Measurements from ENCODE around the gene TOMM34. TPM values are rescaled to one million over a fixed set of nuclear protein-coding genes. Genes with fewer than 3 reads are reported as not detected.

The TOMM34 gene
- total and polyA plus RNA-seq, 2 experiments from 2014 or later = 63.4 to 63.8 TPM

GRCh38 chr20:44918761-44919160 lies 41.4 kb downstream of the TOMM34 start:
- H4K20me1 ChIP-seq (ENCODE audit: insufficient read depth) = no peaks in the 10 kb centered on the region
- H3K4me1 ChIP-seq (ENCODE audit: insufficient read depth) = no peaks in the 10 kb centered on the region
- H3K36me3 ChIP-seq (ENCODE audit: low read depth) = no peaks in the 10 kb centered on the region
- no peak for TF ChIP-seq EZH2phosphoT487 (IDR thresholded peaks at IDR 0.05; ENCODE audit: insufficient read depth, low read depth)
- no peak for TF ChIP-seq EZH2 (IDR thresholded peaks at IDR 0.05; ENCODE audit: insufficient read depth, poor library complexity, severe bottlenecking)
- in situ Hi-C loops (cut with MboI) = no loop called here
- no peaks in the 10 kb centered on the region for H3K79me2 ChIP-seq (ENCODE audit: insufficient read depth)
- H3K9ac ChIP-seq = no peak overlapping the region
- H2AFZ ChIP-seq = no peak overlapping the region
- no peak for DNase-seq
- H3K27me3 ChIP-seq (replicated peaks; ENCODE audit: insufficient read depth) = no peaks in the 10 kb centered on the region
- no peaks in the 10 kb centered on the region for H3K9me3 ChIP-seq (ENCODE audit: low read depth)
- WGBS, 2 experiments (ENCODE audit: low coverage in 1 of 2, low lambda C conversion rate in 2 of 2, missing lambda C conversion rate in 2 of 2) = 90 to 93% methylated on average over 8 to 10 of the region's 10 CpGs
- H3F3A ChIP-seq (ENCODE audit: insufficient read depth) = no peaks in the 10 kb centered on the region
- H3K4me2 ChIP-seq (ENCODE audit: unreplicated experiment) = no peak overlapping the region
- no peaks in the 10 kb centered on the region for H3K9me2 ChIP-seq (ENCODE audit: insufficient read depth)
- no peak overlapping the region for H3K4me3 ChIP-seq
- H3K27ac ChIP-seq = no peak overlapping the region

GRCh38 chr20:44918342-44918741 lies 41.9 kb downstream of the TOMM34 start:
- Histone ChIP-seq H3K27ac (no peak overlapping the region), H3K4me3 (no peak overlapping the region), H3K79me2 (ENCODE audit: insufficient read depth) (no peaks in the 10 kb centered on the region), H4K20me1 (ENCODE audit: insufficient read depth) (no peaks in the 10 kb centered on the region), H3K9me2 (ENCODE audit: insufficient read depth) (no peaks in the 10 kb centered on the region), H3K4me1 (ENCODE audit: insufficient read depth) (no peaks in the 10 kb centered on the region), H3K4me2 (ENCODE audit: unreplicated experiment) (no peak overlapping the region), H3K9ac (no peak overlapping the region), H3K9me3 (ENCODE audit: low read depth) (no peaks in the 10 kb centered on the region), H3K36me3 (ENCODE audit: low read depth) (no peaks in the 10 kb centered on the region), H2AFZ (no peak overlapping the region), H3F3A (ENCODE audit: insufficient read depth) (no peaks in the 10 kb centered on the region), H3K27me3 (replicated peaks; ENCODE audit: insufficient read depth) (no peaks in the 10 kb centered on the region)
- TF ChIP-seq EZH2phosphoT487 (IDR thresholded peaks at IDR 0.05; ENCODE audit: insufficient read depth, low read depth) (no peak), EZH2 (IDR thresholded peaks at IDR 0.05; ENCODE audit: insufficient read depth, poor library complexity, severe bottlenecking) (no peak)
- in situ Hi-C loops (cut with MboI) = no loop called here
- 96 to 98% methylated on average over 3 of the region's 3 CpGs for WGBS, 2 experiments (ENCODE audit: low coverage in 1 of 2, low lambda C conversion rate in 2 of 2, missing lambda C conversion rate in 2 of 2)
- no peak for DNase-seq

GRCh38 chr20:44917399-44917798 lies 42.8 kb downstream of the TOMM34 start:
- no peak overlapping the region for H3K9ac ChIP-seq
- no peaks in the 10 kb centered on the region for H3K27me3 ChIP-seq (replicated peaks; ENCODE audit: insufficient read depth)
- H3K4me1 ChIP-seq (ENCODE audit: insufficient read depth) = no peaks in the 10 kb centered on the region
- H3K27ac ChIP-seq = no peak overlapping the region
- 90 to 94% methylated on average over 2 of the region's 2 CpGs for WGBS, 2 experiments (ENCODE audit: low coverage in 1 of 2, low lambda C conversion rate in 2 of 2, missing lambda C conversion rate in 2 of 2)
- H3K36me3 ChIP-seq (ENCODE audit: low read depth) = no peaks in the 10 kb centered on the region
- no peaks in the 10 kb centered on the region for H3K9me3 ChIP-seq (ENCODE audit: low read depth)
- no peak for TF ChIP-seq EZH2phosphoT487 (IDR thresholded peaks at IDR 0.05; ENCODE audit: insufficient read depth, low read depth)
- no peak for TF ChIP-seq EZH2 (IDR thresholded peaks at IDR 0.05; ENCODE audit: insufficient read depth, poor library complexity, severe bottlenecking)
- H3K9me2 ChIP-seq (ENCODE audit: insufficient read depth) = no peaks in the 10 kb centered on the region
- no peaks in the 10 kb centered on the region for H3F3A ChIP-seq (ENCODE audit: insufficient read depth)
- H4K20me1 ChIP-seq (ENCODE audit: insufficient read depth) = no peaks in the 10 kb centered on the region
- no peaks in the 10 kb centered on the region for H3K79me2 ChIP-seq (ENCODE audit: insufficient read depth)
- in situ Hi-C loops (cut with MboI) = no loop called here
- no peak for DNase-seq
- no peak overlapping the region for H2AFZ ChIP-seq
- H3K4me2 ChIP-seq (ENCODE audit: unreplicated experiment) = no peak overlapping the region
- no peak overlapping the region for H3K4me3 ChIP-seq

DNA sequence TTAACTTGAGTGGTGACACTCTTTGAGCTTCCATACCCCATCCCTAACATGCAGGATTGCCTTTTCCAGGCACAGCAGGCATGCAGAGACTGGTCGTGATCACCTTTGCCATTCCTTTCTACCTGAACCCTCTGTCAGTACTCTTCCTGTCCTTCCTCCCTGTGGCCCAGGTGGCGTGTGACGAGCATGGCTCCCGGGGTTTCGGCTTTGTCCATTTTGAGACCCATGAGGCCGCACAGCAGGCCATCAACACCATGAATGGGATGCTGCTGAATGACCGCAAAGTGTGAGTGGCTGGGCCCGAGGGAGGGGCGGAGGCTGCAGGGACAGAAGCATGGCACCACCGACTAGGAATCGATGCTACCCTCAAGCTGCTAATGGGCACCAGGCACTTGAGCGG lies 43.6 kb downstream of the TOMM34 start:
- Histone ChIP-seq H3K27me3 (replicated peaks; ENCODE audit: insufficient read depth) (no peaks in the 10 kb centered on the region), H3K4me2 (ENCODE audit: unreplicated experiment) (no peak overlapping the region), H2AFZ (no peak overlapping the region), H3F3A (ENCODE audit: insufficient read depth) (no peaks in the 10 kb centered on the region), H4K20me1 (ENCODE audit: insufficient read depth) (no peaks in the 10 kb centered on the region), H3K4me3 (no peak overlapping the region), H3K9me3 (ENCODE audit: low read depth) (no peaks in the 10 kb centered on the region), H3K9ac (no peak overlapping the region), H3K79me2 (ENCODE audit: insufficient read depth) (0 out of 2 replicates have a peak, but pooled peaks cover 3% of the 10 kb centered on the region), H3K4me1 (ENCODE audit: insufficient read depth) (no peaks in the 10 kb centered on the region), H3K27ac (no peak overlapping the region), H3K9me2 (ENCODE audit: insufficient read depth) (no peaks in the 10 kb centered on the region), H3K36me3 (ENCODE audit: low read depth) (no peaks in the 10 kb centered on the region)
- no peak for DNase-seq
- 93 to 94% methylated on average over 12 of the region's 12 CpGs for WGBS, 2 experiments (ENCODE audit: low coverage in 1 of 2, low lambda C conversion rate in 2 of 2, missing lambda C conversion rate in 2 of 2)
- TF ChIP-seq EZH2phosphoT487 (IDR thresholded peaks at IDR 0.05; ENCODE audit: insufficient read depth, low read depth) (no peak), EZH2 (IDR thresholded peaks at IDR 0.05; ENCODE audit: insufficient read depth, poor library complexity, severe bottlenecking) (no peak)
- in situ Hi-C loops (cut with MboI) = no loop called here

DNA sequence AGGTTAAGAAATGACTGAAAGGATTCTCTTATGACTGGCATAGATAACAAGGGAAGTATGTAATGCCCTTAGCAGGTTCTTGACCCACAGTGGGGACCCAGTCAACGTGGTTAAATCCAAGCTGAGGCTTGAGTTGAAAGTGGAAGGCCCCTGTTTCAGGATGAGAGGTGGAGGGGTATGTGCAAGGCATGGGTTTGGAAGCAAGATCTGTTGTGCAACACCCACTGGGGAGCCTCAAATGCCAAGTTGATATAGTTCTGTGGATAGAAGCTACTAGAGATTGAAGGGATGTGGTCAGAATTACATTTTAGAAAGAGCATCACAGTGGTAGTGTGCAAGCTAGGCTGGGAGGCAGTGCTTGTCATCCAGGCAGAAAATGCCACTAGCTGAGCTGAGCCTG lies 45.3 kb downstream of the TOMM34 start:
- in situ Hi-C loops (cut with MboI) = no loop called here
- H3K9me2 ChIP-seq (ENCODE audit: insufficient read depth) = no peaks in the 10 kb centered on the region
- 0 out of 2 replicates have a peak, but pooled peaks cover 5% of the 10 kb centered on the region for H3K79me2 ChIP-seq (ENCODE audit: insufficient read depth)
- no peaks in the 10 kb centered on the region for H3F3A ChIP-seq (ENCODE audit: insufficient read depth)
- H2AFZ ChIP-seq = no peak overlapping the region
- no peak for DNase-seq
- H3K9ac ChIP-seq = no peak overlapping the region
- H3K4me1 ChIP-seq (ENCODE audit: insufficient read depth) = peaks cover 3% of the 10 kb centered on the region; the same call in 1 of the 2 replicates
- H3K4me3 ChIP-seq = no peak overlapping the region
- 91 to 94% methylated on average over 1 of the region's 1 CpG for WGBS, 2 experiments (ENCODE audit: low coverage in 1 of 2, low lambda C conversion rate in 2 of 2, missing lambda C conversion rate in 2 of 2)
- no peaks in the 10 kb centered on the region for H3K27me3 ChIP-seq (replicated peaks; ENCODE audit: insufficient read depth)
- H3K36me3 ChIP-seq (ENCODE audit: low read depth) = no peaks in the 10 kb centered on the region
- H3K27ac ChIP-seq = no peak overlapping the region
- no peak overlapping the region for H3K4me2 ChIP-seq (ENCODE audit: unreplicated experiment)
- no peaks in the 10 kb centered on the region for H3K9me3 ChIP-seq (ENCODE audit: low read depth)
- no peak for TF ChIP-seq EZH2 (IDR thresholded peaks at IDR 0.05; ENCODE audit: insufficient read depth, poor library complexity, severe bottlenecking)
- no peak for TF ChIP-seq EZH2phosphoT487 (IDR thresholded peaks at IDR 0.05; ENCODE audit: insufficient read depth, low read depth)
- no peaks in the 10 kb centered on the region for H4K20me1 ChIP-seq (ENCODE audit: insufficient read depth)
